GM12878 (cell line): ENCODE data around the gene BMAL1. TPM values are rescaled to one million over a fixed set of nuclear protein-coding genes. Genes with fewer than 3 reads are reported as not detected.

Source experiments
- ATAC-seq: fragments of 200-7000 bp; cut with Tn5 transposase; 3 replicates; pipeline ENCODE4 v1.9.1; 2020; ENCODE audit warnings: mild to moderate bottlenecking, moderate library complexity
- BruUV-seq: library from RNA; stranded (reverse); fragments of 400-500 nt; replicated peaks from 2 replicates; lab custom pipeline; 2021; lab: Mats Ljungman, UMichigan
- CTCF ChIA-PET: fragments of 300-600 bp; sonication (Branson Sonifier 250); formaldehyde crosslinking; extraction: SDS; loops from one replicate; lab custom pipeline; 2021; ENCODE audit warnings: inconsistent platforms; lab: Yijun Ruan, JAX
- POLR2A ChIA-PET: fragments of 350-600 bp; formaldehyde crosslinking; extraction: SDS; loops from one replicate; lab custom pipeline; 2021; ENCODE audit warnings: inconsistent platforms; lab: Charles Lee
- RAD21 ChIA-PET: fragments of 300-600 bp; sonication (Branson Sonifier 250); formaldehyde crosslinking; loops from one replicate; lab custom pipeline; 2023; ENCODE audit warnings: antibody characterized with exemption; ENCODE audit not compliant: unreplicated experiment; lab: Charles Lee
- SMC1A ChIA-PET: fragments of 300-600 bp; sonication (Branson Sonifier 250); formaldehyde crosslinking; loops from one replicate; lab custom pipeline; 2023; ENCODE audit not compliant: unreplicated experiment, uncharacterized antibody; lab: Charles Lee
- DNase-seq: peaks from one replicate; pipeline ENCODE4 v3.0.0-alpha.2; 2011; ENCODE audit warnings: low read depth, low spot score
- FAIRE-seq: peaks from 3 replicates; lab custom pipeline; 2011; peaks lifted over from hg19 to GRCh38; lab: Jason Lieb, UNC
- H2AFZ ChIP-seq: 2 replicates; pipeline ENCODE4 v1.6.0; 2011; ENCODE audit warnings: low read depth, low read length, control low read depth; ENCODE audit not compliant: control insufficient read depth
- H3K27ac ChIP-seq: 2 replicates; pipeline ENCODE4 v1.5.1; 2011; ENCODE audit warnings: control low read depth; ENCODE audit not compliant: control insufficient read depth, insufficient read depth
- H3K27me3 ChIP-seq, 2 experiments: replicated peaks in 1 of 2; 2 replicates each; pipeline versions ENCODE4 v1.6.0 to v1.6.1; 2011; ENCODE audit warnings: low read length in 1 of 2; ENCODE audit not compliant: control insufficient read depth in 2 of 2, insufficient read depth in 2 of 2
- H3K36me3 ChIP-seq, 2 experiments: 2 replicates each; pipeline ENCODE4 v1.5.1; 2011; ENCODE audit warnings: low read length in 1 of 2; ENCODE audit not compliant: control insufficient read depth in 2 of 2, insufficient read depth in 2 of 2
- H3K4me1 ChIP-seq: 2 replicates; pipeline ENCODE4 v1.6.1; 2011; ENCODE audit warnings: mild to moderate bottlenecking, low read length, moderate library complexity, mixed read lengths; ENCODE audit not compliant: control insufficient read depth, insufficient read depth
- H3K4me2 ChIP-seq: 2 replicates; pipeline ENCODE4 v1.6.0; 2011; ENCODE audit warnings: control low read depth; ENCODE audit not compliant: control insufficient read depth, insufficient read depth
- H3K4me3 ChIP-seq: fragments of 200-600 bp; sonication (generic); 2 replicates; pipeline ENCODE4 v1.5.1; 2016
- H3K79me2 ChIP-seq: 2 replicates; pipeline ENCODE4 v1.6.0; 2011; ENCODE audit warnings: low read length; ENCODE audit not compliant: control insufficient read depth, insufficient read depth
- H3K9ac ChIP-seq: 2 replicates; pipeline ENCODE4 v1.8.0; 2011; ENCODE audit warnings: low read length, control low read depth, mixed read lengths; ENCODE audit not compliant: control insufficient read depth, insufficient read depth
- H3K9me3 ChIP-seq: replicated peaks from 3 replicates; pipeline ENCODE4 v1.5.1; 2011; ENCODE audit warnings: mild to moderate bottlenecking, low read length; ENCODE audit not compliant: control insufficient read depth, insufficient read depth
- H4K20me1 ChIP-seq: 2 replicates; pipeline ENCODE4 v1.6.0; 2011; ENCODE audit not compliant: control insufficient read depth, insufficient read depth
- CBX3 ChIP-seq: fragments of 200-600 bp; sonication (generic); IDR thresholded peaks from 2 replicates; pipeline ENCODE4 v1.6.1; 2016; ENCODE audit warnings: low read depth, borderline replicate concordance
- POLR2AphosphoS5 ChIP-seq: IDR thresholded peaks from 2 replicates; pipeline ENCODE4 v1.6.1; 2011; ENCODE audit warnings: mild to moderate bottlenecking, low read length, inconsistent platforms
- WGBS: methylation state at CpG from one replicate; pipeline ENCODE4 v1.1.6; 2016; ENCODE audit warnings: low lambda C conversion rate; ENCODE audit not compliant: insufficient replicate concordance, insufficient coverage; ENCODE audit errors: missing lambda C conversion rate; 5-methylcytosine and 5-hydroxymethylcytosine counted together
- in situ Hi-C: fragments of 300-500 bp; cut with MboI; formaldehyde crosslinking; loops from 9 replicates; pipeline ENCODE4 v1.14.3; 2018; ENCODE audit warnings: mixed read lengths
- intact Hi-C: fragments of 100-400 bp; cut with micrococcal nuclease; formaldehyde crosslinking; loops from one replicate; pipeline ENCODE4 v1.14.2; 2022; ENCODE audit not compliant: unreplicated experiment
- polyA plus RNA-seq, 11 experiments: library from polyadenylated mRNA; depleted of rRNA in 4 of 11; unstranded in 6 of 11; stranded (reverse) in 5 of 11; fragments of >200 nt; fragmentation: Nextera tagmentation in 4 of 11; fragmentation: Illumina TruSeq in 1 of 11; extraction: Ambion mirVana in 4 of 11; extraction: Trizol in 1 of 11; gene quantifications; 1 replicate in 1 of 11; 2 replicates in 10 of 11; pipeline versions ENCODE4 v1.2.1 to v1.2.3, GENCODE V29; 2011 to 2016; ENCODE audit warnings: inconsistent platforms in 2 of 11, missing spikeins in 2 of 11, low read depth in 1 of 11
- total RNA-seq, 4 experiments: library from RNA; depleted of rRNA in 3 of 4; stranded (reverse); fragments of >200 nt in 3 of 4; fragmentation: Illumina TruSeq in 1 of 4; extraction: Trizol in 1 of 4; gene quantifications; 2 replicates each; pipeline versions ENCODE4 v1.2.1 to v1.2.3, GENCODE V29; 2013 to 2021
- TF ChIP-seq, protein P1 (sequence below): IDR thresholded peaks from 2 replicates; pipeline ENCODE4 v1.6.1; 2012; ENCODE audit warnings: low read depth, low read length, improper control_type of control experiment
- TF ChIP-seq, protein P2 (sequence below): IDR thresholded peaks from 2 replicates; pipeline ENCODE4 v1.6.1; 2012; ENCODE audit warnings: low read depth, low read length, improper control_type of control experiment
- TF ChIP-seq, protein P3 (sequence below): fragments of 450-650 bp; IDR thresholded peaks from 2 replicates; pipeline ENCODE4 v1.6.1; 2017; ENCODE audit warnings: mild to moderate bottlenecking
- TF ChIP-seq, protein P4 (sequence below): fragments of 450-650 bp; IDR thresholded peaks from 2 replicates; pipeline ENCODE4 v1.6.1; 2017; ENCODE audit warnings: borderline replicate concordance

The BMAL1 gene
- total and polyA plus RNA-seq, 10 of the 15 experiments (the other 5 are each of a cell fraction or from before 2014, with no cell fraction given): 3.5 to 40.6 (median 13.6) TPM

DNA sequence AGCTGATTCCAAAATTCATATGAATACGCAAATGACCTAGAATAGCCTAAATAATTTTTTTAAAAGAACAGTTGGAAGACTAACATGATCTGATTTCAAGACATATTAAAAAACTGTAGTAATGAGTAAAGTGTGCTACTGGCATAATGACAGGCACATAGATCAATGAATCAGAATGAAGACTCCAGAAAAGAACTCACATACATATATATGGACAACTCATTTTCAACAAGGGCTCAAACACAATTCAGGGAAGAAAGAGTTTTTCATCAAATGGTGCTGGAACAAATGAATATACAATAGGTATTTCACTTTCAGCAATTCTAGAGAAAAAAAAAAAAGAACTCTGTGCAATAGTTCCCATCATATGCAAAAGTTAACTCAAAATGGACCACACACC lies 151.7 kb downstream of the BMAL1 start:
- Histone ChIP-seq H3K9me3 (peaks cover 5% of the 10 kb centered on the region), H3K79me2 (no peaks in the 10 kb centered on the region; the same call in 1 of the 2 replicates), H3K4me3 (no peak overlapping the region), H3K27me3 (no peaks in the 10 kb centered on the region), H3K4me1 (no peaks in the 10 kb centered on the region; the same call in 1 of the 2 replicates), H3K9ac (no peak overlapping the region), H3K27ac (no peak overlapping the region), H3K4me2 (no peak overlapping the region), H2AFZ (no peak overlapping the region), H4K20me1 (no peaks in the 10 kb centered on the region), H3K36me3 (no peaks in the 10 kb centered on the region)
- ChIA-PET SMC1A (no interaction called here), POLR2A (no interaction called here), CTCF (interaction anchor here (1.0 kb wide), 1 partner anchor 44 kb away, joined by 4 read pairs; no protein-coding TSS in a partner anchor), RAD21 (no interaction called here)
- no peak for FAIRE-seq
- 95% methylated on average over 1 of the region's 1 CpG for WGBS
- intact Hi-C loops: no loop called here
- in situ Hi-C loops: no loop called here
- TF ChIP-seq CBX3: no peak
- TF ChIP-seq, protein P1, sequence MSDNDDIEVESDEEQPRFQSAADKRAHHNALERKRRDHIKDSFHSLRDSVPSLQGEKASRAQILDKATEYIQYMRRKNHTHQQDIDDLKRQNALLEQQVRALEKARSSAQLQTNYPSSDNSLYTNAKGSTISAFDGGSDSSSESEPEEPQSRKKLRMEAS: no peak
- TF ChIP-seq, protein P2, sequence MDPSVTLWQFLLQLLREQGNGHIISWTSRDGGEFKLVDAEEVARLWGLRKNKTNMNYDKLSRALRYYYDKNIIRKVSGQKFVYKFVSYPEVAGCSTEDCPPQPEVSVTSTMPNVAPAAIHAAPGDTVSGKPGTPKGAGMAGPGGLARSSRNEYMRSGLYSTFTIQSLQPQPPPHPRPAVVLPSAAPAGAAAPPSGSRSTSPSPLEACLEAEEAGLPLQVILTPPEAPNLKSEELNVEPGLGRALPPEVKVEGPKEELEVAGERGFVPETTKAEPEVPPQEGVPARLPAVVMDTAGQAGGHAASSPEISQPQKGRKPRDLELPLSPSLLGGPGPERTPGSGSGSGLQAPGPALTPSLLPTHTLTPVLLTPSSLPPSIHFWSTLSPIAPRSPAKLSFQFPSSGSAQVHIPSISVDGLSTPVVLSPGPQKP: no peak
- TF ChIP-seq POLR2AphosphoS5: no peak
- TF ChIP-seq, protein P3, sequence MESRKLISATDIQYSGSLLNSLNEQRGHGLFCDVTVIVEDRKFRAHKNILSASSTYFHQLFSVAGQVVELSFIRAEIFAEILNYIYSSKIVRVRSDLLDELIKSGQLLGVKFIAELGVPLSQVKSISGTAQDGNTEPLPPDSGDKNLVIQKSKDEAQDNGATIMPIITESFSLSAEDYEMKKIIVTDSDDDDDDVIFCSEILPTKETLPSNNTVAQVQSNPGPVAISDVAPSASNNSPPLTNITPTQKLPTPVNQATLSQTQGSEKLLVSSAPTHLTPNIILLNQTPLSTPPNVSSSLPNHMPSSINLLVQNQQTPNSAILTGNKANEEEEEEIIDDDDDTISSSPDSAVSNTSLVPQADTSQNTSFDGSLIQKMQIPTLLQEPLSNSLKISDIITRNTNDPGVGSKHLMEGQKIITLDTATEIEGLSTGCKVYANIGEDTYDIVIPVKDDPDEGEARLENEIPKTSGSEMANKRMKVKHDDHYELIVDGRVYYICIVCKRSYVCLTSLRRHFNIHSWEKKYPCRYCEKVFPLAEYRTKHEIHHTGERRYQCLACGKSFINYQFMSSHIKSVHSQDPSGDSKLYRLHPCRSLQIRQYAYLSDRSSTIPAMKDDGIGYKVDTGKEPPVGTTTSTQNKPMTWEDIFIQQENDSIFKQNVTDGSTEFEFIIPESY: no peak
- TF ChIP-seq, protein P4, sequence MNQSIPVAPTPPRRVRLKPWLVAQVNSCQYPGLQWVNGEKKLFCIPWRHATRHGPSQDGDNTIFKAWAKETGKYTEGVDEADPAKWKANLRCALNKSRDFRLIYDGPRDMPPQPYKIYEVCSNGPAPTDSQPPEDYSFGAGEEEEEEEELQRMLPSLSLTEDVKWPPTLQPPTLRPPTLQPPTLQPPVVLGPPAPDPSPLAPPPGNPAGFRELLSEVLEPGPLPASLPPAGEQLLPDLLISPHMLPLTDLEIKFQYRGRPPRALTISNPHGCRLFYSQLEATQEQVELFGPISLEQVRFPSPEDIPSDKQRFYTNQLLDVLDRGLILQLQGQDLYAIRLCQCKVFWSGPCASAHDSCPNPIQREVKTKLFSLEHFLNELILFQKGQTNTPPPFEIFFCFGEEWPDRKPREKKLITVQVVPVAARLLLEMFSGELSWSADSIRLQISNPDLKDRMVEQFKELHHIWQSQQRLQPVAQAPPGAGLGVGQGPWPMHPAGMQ: no peak
- ATAC-seq: no peak
- no TSS peak for BruUV-seq
- no peak for DNase-seq
